Measurements from ENCODE around the gene LRRC28.

DNA sequence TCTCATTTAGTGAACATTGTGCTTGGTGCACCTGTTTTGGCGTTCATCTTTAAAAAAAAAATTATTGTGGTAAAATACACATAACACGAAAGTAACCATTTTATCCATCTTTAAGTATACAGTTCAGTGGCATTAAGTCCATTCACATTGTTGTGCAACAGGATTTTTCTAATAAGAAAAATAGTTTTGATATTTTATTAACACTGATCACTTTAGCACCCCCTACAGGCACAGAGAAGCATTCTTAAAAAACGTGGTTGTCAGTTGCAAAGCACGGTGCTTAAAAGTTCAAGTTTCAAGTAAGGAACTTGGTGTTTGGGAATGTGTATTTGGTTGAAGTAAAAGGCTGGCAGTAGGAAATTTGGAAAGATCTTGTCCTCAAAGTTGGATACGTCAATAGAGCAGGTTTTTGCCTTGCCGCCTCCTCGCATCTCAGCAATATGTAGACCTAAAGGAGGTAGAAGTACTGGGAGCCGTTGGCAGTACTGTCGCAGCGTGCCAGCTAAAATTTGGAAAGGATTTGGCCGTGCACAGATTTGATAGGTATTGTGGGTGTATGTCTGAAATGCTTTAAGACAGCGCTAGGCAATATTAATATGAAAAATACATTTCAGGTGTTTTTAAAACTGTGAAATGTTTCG, 110.4 kb downstream of the LRRC28 start:
- TF ChIP-seq, protein P1, sequence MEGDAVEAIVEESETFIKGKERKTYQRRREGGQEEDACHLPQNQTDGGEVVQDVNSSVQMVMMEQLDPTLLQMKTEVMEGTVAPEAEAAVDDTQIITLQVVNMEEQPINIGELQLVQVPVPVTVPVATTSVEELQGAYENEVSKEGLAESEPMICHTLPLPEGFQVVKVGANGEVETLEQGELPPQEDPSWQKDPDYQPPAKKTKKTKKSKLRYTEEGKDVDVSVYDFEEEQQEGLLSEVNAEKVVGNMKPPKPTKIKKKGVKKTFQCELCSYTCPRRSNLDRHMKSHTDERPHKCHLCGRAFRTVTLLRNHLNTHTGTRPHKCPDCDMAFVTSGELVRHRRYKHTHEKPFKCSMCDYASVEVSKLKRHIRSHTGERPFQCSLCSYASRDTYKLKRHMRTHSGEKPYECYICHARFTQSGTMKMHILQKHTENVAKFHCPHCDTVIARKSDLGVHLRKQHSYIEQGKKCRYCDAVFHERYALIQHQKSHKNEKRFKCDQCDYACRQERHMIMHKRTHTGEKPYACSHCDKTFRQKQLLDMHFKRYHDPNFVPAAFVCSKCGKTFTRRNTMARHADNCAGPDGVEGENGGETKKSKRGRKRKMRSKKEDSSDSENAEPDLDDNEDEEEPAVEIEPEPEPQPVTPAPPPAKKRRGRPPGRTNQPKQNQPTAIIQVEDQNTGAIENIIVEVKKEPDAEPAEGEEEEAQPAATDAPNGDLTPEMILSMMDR (IDR thresholded peaks at IDR 0.05) = peak in 1 of 3 experiments; percentile 35
- no peak for TF ChIP-seq POLR2A (IDR thresholded peaks at IDR 0.05)
